Lower leg skin (tissue), 4 donors: ENCODE data around the gene CD2. TPM values are rescaled to one million over a fixed set of nuclear protein-coding genes. Genes with fewer than 3 reads are reported as not detected.

Experiments
- DNase-seq, 2 donors: peaks; one replicate each; pipeline ENCODE4 v3.0.0-alpha.2; 2019; ENCODE audit warnings: low spot score in 2 of 2
- H3K4me3 ChIP-seq: fragments of 200-600 bp; sonication (generic); 2 replicates; pipeline ENCODE4 v1.5.1; 2017; ENCODE audit warnings: mild to moderate bottlenecking, low read depth; ENCODE audit not compliant: poor library complexity, severe bottlenecking
- POLR2A ChIP-seq, 2 donors: fragments of 450-650 bp; IDR thresholded peaks; one replicate each; pipeline ENCODE4 v1.6.1; 2016 to 2017; ENCODE audit warnings: antibody characterized with exemption in 2 of 2, mild to moderate bottlenecking in 1 of 2, moderate library complexity in 1 of 2
- WGBS, 2 donors: methylation state at CpG; one replicate each; pipeline ENCODE4 v1.1.5; 2018; 5-methylcytosine and 5-hydroxymethylcytosine counted together
- intact Hi-C: fragments of 100-400 bp; cut with DNase I; formaldehyde crosslinking; loops from one replicate; pipeline ENCODE4 v1.15.0; 2023; ENCODE audit warnings: low total_unique reads
- total RNA-seq, 4 donors: library from RNA; depleted of rRNA; stranded (reverse); fragments of >200 nt; gene quantifications; one replicate each; pipeline ENCODE4 v1.1.0, GENCODE V29; 2016
- TF ChIP-seq, protein P1 (sequence below), 3 donors: fragments of 450-650 bp; IDR thresholded peaks; one replicate each; pipeline ENCODE4 v1.5.1; 2016; ENCODE audit warnings: antibody characterized with exemption in 3 of 3, mild to moderate bottlenecking in 3 of 3, moderate library complexity in 2 of 3

The CD2 gene
- total RNA-seq, 4 donors from 2014 or later = 0.78 to 1.1 (median 1.1) TPM; not detected in 1

DNA sequence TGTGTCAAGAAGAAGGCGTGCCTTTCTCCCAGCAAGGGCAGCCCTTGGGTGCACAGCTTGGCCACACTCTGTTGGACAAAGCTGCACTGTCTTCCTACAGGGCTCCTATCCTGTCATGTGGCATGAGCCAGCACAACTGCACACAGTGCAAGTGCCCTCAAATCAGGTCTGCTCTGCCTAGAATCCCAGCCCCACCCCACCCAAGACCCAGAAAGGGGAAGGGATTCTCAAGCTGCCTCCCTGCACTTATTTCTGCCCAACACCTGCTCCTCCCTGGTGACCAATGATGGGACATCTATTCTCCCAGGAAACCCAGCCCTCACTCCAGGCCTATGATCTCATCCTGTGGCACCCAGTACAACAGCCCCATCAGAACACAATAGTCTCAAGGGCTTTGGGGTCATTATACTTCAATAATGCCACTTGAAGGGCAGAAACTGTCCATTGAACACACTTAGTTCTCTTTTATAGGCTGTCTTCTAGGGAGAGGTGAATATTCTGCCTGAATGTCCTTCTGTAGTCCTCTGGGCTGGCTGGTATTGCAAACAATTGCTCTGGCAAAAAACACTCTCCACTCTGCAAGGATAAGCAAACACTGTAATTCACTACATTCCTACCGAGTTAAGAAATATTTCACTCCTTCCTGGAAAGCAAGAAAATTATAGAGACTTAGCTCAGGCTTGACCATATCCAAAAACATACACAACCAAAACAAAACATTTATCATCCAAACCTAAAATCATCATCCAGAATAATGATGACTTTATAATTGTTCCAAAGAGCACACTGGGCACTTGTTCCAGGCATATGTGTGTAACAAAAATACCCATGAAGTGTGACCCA, 43.6 kb upstream of the CD2 start:
- no peak for DNase-seq
- WGBS, 2 donors = 67 to 82% methylated on average over 2 of the region's 2 CpGs
- intact Hi-C loops = no loop called here
- TF ChIP-seq, protein P1, sequence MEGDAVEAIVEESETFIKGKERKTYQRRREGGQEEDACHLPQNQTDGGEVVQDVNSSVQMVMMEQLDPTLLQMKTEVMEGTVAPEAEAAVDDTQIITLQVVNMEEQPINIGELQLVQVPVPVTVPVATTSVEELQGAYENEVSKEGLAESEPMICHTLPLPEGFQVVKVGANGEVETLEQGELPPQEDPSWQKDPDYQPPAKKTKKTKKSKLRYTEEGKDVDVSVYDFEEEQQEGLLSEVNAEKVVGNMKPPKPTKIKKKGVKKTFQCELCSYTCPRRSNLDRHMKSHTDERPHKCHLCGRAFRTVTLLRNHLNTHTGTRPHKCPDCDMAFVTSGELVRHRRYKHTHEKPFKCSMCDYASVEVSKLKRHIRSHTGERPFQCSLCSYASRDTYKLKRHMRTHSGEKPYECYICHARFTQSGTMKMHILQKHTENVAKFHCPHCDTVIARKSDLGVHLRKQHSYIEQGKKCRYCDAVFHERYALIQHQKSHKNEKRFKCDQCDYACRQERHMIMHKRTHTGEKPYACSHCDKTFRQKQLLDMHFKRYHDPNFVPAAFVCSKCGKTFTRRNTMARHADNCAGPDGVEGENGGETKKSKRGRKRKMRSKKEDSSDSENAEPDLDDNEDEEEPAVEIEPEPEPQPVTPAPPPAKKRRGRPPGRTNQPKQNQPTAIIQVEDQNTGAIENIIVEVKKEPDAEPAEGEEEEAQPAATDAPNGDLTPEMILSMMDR (IDR thresholded peaks at IDR 0.05) = no peak
- no peak for TF ChIP-seq POLR2A (IDR thresholded peaks at IDR 0.05)
- no peak overlapping the region for H3K4me3 ChIP-seq

DNA sequence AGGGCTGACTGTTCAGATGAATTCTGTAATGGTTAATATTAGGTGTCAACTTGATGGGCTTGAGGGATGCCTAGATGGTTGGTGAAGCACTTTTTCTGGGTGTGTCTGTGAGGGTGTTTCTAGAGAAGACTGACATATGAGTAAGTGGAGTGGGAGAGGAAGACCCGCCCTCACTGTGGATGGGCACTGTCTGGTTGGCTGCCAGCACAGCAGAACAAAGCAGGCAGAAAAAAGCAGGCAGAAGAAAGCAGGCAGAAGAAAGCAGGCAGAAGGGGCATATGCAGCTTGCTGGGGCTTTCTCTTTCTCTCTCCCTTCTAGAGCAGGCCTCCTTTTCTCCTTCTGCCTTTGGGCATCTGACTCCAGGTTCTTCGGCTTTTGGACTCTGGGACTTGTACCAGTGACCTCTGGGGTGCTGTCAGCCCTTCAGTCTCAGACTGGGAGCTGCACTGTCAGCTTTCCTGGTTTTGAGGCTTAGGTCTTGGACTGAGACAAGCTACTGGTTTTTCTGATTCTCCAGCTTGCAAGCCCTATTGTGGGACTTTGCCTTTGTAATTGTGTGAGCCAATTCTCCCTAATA, 42.9 kb upstream of the CD2 start:
- no peak for DNase-seq
- 62 to 64% methylated on average over 2 of the region's 2 CpGs for WGBS, 2 donors
- no peak overlapping the region for H3K4me3 ChIP-seq
- intact Hi-C loops = no loop called here
- no peak for TF ChIP-seq POLR2A (IDR thresholded peaks at IDR 0.05)
- TF ChIP-seq, protein P1 (IDR thresholded peaks at IDR 0.05) = no peak

- WGBS, 2 donors = 67 to 75% methylated on average over 6 of the region's 6 CpGs
These were observed 41.7 kb upstream of the CD2 start for GRCh38 chr1:116712510-116712909.

GRCh38 chr1:116713474-116713873, 40.8 kb upstream of the CD2 start:
- intact Hi-C loops = no loop called here
- 87 to 97% methylated on average over 3 of the region's 3 CpGs for WGBS, 2 donors
- H3K4me3 ChIP-seq = no peak overlapping the region
- DNase-seq = no peak
- TF ChIP-seq POLR2A (IDR thresholded peaks at IDR 0.05) = no peak
- TF ChIP-seq, protein P1 (IDR thresholded peaks at IDR 0.05) = no peak

More at GRCh38 chr1:116712510-116712909, 41.7 kb upstream of the CD2 start:
- intact Hi-C loops = no loop called here
- TF ChIP-seq, protein P1 (IDR thresholded peaks at IDR 0.05) = no peak
- TF ChIP-seq POLR2A (IDR thresholded peaks at IDR 0.05) = no peak
- DNase-seq = no peak
- H3K4me3 ChIP-seq = no peak overlapping the region

GRCh38 chr1:116716391-116716790, 37.8 kb upstream of the CD2 start:
- 85 to 87% methylated on average over 3 of the region's 3 CpGs for WGBS, 2 donors
- TF ChIP-seq POLR2A (IDR thresholded peaks at IDR 0.05) = no peak
- TF ChIP-seq, protein P1 (IDR thresholded peaks at IDR 0.05) = no peak
- intact Hi-C loops = no loop called here
- no peak for DNase-seq
- no peak overlapping the region for H3K4me3 ChIP-seq
